CD4-positive, alpha-beta T cell treated with Interferon alpha-2 for 1 hour (primary cell): ENCODE measurements around the gene MARK3.

Experiments used
- DNase-seq, 2 donors: peaks; one replicate each; pipeline ENCODE4 v3.0.0-alpha.2; 2020 to 2022

Gene MARK3

GRCh38 chr14:103367995-103368394 is 17.2 kb upstream of the MARK3 start:
- DNase-seq: no peak

DNA sequence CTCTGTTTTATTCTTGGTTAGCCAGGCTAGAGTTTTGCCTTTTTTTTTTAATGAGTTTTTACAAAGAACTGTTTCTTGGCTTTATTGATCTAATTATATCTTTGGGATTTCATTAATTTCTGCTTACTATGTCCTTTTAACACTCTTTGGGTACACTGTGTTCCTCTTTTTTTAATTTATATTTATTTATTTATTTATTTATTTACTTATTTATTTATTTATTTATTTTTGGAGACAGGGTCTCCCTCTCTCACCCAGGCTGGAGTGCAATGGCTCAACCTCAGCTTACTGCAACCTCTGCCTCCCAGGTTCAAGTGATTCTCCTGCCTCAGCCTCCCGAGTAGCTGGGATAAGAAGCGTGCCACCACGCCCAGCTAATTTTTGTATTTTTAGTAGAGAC is 15.1 kb upstream of the MARK3 start:
- DNase-seq: no peak

- DNase-seq: no peak
These were observed 13.2 kb upstream of the MARK3 start for GRCh38 chr14:103372017-103372416.

DNA sequence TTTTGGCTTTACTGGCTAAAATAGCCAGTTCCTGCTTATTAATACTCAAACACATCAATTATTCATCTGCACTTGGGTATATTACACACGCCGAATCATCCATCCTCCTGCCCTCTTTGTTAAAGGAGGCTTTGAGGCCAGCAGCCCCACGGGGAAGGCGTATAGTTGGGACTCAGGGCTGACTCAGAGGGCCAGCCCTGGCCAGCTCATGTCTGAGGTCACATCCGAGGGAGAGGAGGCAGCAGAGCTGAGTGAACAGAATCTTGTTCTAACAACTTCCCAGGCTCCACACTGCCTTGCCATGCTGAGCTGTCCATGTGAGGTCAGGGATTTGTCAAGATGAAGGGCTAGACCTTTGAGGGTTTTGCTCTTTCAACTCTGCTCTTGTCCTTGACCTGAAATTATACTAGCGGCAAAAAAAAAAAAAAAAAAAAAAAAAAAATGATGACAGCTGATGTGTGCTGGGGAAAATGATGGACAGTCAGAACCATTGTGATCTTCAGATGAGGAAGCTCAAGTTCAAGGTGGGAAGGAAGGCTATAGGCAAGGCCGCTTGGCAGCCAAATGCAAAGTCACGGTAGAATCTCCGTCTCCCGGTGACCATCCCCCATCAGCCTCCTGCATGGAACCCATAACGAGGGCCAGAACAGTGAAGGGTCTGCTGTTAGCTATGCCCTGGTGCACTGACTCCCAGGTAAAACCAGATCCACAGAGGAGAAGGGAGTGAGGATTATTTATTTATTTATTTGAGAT is 12.5 kb upstream of the MARK3 start:
- no peak for DNase-seq

- no peak for DNase-seq
These were observed 11.1 kb upstream of the MARK3 start for GRCh38 chr14:103374121-103374520.

DNA sequence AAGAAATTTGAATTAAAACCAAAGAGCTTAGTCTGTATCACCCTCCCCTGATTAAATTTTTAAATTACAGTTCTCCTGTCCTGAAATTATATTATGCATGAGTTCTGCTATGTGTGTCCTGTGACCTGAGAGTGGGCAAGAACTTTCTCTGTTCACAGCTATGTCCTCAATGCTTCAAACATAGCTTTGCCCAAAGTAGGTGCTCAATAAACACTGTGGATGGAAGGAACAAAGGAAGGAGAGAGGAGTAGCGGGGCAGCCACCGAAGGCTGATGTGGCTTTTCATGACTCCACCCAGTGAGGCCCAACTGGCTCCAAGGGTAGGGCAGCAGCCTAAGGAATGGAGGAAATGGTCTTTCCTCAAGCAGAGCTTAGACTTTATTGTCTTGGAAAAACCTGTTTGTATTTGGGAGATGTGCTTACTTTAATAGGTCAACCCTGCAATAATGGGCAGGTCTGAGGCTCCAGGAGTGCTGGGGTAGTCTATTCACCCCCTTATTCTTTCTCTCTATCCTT is 7.6 kb upstream of the MARK3 start:
- DNase-seq: no peak

GRCh38 chr14:103378038-103378854 is 7.0 kb upstream of the MARK3 start:
- no peak for DNase-seq

- no peak for DNase-seq
These were observed 4.4 kb upstream of the MARK3 start for GRCh38 chr14:103380719-103381377.

GRCh38 chr14:103382376-103382775 is 2.8 kb upstream of the MARK3 start:
- no peak for DNase-seq

- no peak for DNase-seq
These were observed 614 bp upstream of the MARK3 start for GRCh38 chr14:103384450-103385151.

DNA sequence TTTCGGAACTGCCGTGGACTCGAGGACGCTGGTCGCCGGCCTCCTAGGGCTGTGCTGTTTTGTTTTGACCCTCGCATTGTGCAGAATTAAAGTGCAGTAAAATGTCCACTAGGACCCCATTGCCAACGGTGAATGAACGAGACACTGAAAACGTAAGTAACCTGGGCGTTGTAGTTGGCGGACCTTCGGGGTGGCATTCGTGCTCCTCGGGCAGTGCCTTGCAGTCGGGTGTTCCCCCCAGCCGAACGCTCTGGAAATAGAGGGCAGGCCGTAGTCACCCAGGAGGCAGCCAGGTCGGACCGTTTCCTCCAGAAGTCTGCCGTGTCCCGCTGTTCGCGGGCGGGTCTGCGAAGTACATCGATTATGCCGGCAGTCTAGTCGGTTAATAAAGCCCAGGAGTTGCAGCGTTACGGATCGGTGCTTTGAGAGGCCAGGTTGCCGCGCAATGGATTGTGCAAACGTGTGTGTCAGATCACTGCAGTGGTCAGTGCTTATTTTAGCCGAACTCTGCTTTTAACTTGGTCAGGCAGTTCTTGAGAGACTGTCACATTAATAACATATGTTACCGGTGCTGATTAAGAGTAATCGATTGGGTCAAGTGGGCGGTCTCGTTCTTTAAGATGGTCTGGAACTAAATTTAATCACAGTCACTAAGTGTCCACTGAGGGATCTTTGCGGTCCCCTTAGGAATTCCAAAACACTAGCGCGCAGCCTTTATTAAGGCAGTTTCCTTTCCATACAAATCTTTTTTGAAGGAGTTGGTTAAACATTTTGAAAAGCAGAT is 906 bp downstream of the MARK3 start:
- DNase-seq: peak in 1 of 2 donors; percentile 34

GRCh38 chr14:103386713-103387329 is 1.6 kb downstream of the MARK3 start:
- DNase-seq: no peak

DNA sequence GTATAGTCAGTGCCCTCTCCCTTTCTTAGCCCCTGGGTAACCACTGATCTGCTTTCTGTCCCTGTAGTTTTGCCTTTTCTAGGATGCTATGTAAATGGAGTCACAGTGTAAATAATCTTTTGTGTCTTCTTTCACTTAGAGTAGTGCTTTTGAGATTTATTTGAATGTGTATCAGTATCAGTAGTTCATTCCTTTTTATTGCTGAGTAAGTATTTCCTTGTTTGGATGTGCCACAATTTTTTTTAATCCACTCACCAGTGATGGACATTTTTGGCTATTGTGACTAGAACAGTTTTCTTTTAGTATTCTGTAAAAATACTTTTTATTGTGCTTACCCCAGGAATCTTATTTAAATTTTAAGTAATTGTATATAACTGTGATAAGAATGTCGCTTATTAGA is 3.4 kb downstream of the MARK3 start:
- no peak for DNase-seq

DNA sequence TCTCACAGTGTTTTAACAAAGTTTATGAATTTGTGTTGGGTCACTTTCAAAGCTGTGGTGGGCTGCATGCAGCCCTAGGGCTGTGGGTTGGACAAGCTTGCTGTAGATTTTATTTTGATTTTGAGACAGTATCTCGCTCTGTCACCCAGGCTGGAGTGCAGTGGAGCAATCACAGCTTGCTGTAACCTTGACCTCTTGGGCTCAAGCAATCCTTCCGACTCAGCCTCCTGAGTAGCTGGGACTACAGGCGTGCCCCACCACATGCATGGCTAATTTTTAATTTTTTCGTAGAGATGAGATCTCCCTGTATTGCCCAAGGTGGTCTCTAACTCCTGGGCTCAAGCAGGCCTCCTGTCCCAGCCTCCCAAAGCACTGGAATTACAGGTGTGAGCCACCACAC is 5.4 kb downstream of the MARK3 start:
- DNase-seq: no peak

DNA sequence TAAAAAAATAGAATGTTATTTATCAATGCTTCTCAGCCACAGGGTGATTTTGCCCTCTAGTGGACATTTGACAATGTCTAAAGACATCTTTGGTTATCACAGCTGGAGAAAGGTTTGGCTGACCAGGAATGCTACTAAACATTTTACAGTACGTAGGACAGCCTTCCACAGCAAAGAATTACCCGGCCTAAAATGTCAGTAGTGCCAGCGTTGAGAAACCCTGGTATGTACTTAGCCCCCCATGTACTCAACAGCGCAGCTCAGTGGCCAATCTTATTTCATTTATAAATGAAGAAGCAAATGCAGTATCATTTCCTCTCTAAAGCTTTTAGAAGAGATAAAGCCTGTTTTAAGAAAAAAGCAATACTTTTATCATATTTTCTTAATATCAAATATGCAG is 5.8 kb downstream of the MARK3 start:
- peak; percentile 40 to 66 for DNase-seq

DNA sequence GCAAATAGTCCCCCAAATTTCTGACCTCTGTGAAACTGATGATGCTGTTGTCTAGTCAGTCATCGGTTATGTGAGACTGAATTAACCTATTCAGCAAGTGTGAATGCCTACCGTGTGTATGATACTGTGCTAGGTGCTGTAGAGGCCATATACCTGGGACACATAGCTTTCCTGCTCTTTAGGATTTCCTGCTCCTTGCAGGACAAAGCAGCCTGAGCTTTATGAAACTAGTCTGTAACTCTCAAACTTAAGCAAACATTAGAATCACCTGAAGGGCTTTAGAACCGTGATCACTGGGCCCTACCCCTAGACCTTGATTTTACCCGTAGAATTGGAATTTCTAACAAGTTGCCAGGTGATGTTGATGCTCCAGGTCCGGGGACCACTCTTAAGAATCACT is 6.9 kb downstream of the MARK3 start:
- no peak for DNase-seq

- DNase-seq: no peak
These were observed 7.4 kb downstream of the MARK3 start for GRCh38 chr14:103392572-103392971.

GRCh38 chr14:103393070-103393469 is 7.9 kb downstream of the MARK3 start:
- no peak for DNase-seq

GRCh38 chr14:103393676-103394626 is 8.7 kb downstream of the MARK3 start:
- peak in 1 of 2 donors; percentile 36 for DNase-seq

DNA sequence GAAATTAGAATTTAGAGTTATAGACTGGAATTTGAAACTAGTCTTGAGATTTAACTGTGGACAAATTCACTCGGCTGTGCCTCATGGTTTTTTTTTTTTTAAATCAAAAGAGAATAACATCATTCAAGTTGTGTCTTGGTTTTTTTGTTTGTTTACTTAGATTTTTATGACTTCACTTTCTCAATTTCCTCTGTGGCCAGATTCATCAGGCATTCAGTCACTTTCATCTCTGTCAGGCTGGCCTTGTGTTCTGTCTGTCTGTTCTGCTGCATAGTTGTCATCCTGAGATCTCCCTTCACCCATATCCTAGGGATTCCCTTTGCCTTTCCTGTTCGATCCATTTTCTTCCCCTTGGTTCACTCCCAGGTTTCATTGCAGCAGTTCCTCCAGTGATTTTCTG is 10.0 kb downstream of the MARK3 start:
- no peak for DNase-seq
